ENCODE measurements around the gene ABCA5.
A peak's percentile ranks its signal among the peaks of the same experiment; 100 is the strongest.

The ABCA5 gene

DNA sequence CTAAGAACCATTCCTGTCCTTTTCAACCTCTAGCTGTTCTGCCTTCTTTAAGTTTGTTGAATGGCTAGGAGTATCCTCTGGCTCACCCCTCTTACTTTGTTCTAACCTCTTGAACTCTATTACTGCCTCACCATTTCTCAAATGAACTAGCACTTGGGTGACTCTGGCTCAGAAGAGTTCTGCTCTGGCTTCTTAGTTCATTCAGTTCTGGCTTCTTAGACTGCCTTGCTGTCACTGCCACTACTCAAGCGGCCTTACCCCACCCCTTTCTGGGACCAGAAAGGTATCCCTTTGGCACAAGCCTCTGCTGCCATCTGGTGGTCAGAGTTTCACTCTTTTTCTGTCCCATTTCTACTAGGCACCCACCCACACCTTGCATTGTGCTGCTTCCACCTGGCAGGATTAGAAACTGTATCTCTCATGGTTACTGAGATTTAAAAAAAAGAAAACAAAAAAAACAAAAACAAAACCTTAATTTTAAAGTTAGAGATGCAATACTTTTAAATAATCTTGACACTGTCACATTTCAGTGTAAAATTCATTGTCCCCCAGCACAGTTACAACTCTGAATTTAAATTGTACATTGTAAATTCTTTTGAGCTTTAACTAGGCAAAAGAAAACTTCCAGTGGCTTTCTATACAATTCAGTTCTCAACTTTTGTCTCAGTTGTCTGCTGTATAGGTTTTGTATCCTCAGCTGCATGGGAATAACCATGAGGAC lies 91.4 kb downstream of the ABCA5 start:
- no peak overlapping the region for H3K4me3 ChIP-seq (replicated peaks; ENCODE audit: insufficient read depth, low read length)
- H3K27ac ChIP-seq (replicated peaks): no peak overlapping the region
- H3K27me3 ChIP-seq (ENCODE audit: insufficient read depth, poor library complexity, severe bottlenecking): no peaks in the 10 kb centered on the region
- TF ChIP-seq, protein P1, sequence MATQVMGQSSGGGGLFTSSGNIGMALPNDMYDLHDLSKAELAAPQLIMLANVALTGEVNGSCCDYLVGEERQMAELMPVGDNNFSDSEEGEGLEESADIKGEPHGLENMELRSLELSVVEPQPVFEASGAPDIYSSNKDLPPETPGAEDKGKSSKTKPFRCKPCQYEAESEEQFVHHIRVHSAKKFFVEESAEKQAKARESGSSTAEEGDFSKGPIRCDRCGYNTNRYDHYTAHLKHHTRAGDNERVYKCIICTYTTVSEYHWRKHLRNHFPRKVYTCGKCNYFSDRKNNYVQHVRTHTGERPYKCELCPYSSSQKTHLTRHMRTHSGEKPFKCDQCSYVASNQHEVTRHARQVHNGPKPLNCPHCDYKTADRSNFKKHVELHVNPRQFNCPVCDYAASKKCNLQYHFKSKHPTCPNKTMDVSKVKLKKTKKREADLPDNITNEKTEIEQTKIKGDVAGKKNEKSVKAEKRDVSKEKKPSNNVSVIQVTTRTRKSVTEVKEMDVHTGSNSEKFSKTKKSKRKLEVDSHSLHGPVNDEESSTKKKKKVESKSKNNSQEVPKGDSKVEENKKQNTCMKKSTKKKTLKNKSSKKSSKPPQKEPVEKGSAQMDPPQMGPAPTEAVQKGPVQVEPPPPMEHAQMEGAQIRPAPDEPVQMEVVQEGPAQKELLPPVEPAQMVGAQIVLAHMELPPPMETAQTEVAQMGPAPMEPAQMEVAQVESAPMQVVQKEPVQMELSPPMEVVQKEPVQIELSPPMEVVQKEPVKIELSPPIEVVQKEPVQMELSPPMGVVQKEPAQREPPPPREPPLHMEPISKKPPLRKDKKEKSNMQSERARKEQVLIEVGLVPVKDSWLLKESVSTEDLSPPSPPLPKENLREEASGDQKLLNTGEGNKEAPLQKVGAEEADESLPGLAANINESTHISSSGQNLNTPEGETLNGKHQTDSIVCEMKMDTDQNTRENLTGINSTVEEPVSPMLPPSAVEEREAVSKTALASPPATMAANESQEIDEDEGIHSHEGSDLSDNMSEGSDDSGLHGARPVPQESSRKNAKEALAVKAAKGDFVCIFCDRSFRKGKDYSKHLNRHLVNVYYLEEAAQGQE (IDR thresholded peaks at IDR 0.05; ENCODE audit: insufficient replicate concordance, low read depth): no peak
- TF ChIP-seq CTCF (IDR thresholded peaks at IDR 0.05; ENCODE audit: insufficient read depth, low read length): peak; percentile 16
- DNase-seq (ENCODE audit: low read depth in 1 of 2, low spot score in 1 of 2): peak; percentile 75 to 83

DNA sequence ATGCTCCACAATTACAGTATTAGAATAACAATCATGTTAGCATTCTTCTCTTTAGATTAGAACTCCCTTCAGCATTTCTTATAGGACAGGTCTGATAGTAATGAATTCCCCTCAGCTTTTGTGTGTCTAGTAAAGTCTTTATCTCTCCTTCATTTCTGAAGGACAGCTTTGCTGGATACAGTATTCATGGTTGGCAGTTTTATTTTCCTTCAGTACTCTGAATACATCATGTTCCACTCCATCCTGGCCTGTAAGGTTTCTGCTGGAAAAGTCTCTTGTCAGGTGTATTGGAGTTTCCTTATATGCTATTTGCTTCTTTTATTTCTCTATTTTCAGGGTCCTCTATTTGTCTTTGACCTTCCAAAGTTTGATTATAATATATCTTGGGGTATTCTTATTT lies 94.3 kb downstream of the ABCA5 start:
- no peaks in the 10 kb centered on the region for H3K27me3 ChIP-seq (ENCODE audit: insufficient read depth, poor library complexity, severe bottlenecking)
- H3K4me3 ChIP-seq (replicated peaks; ENCODE audit: insufficient read depth, low read length): no peak overlapping the region
- no peak for DNase-seq (ENCODE audit: low read depth in 1 of 2, low spot score in 1 of 2)
- H3K27ac ChIP-seq (replicated peaks): no peak overlapping the region
- TF ChIP-seq POLR2AphosphoS5 (IDR thresholded peaks at IDR 0.05; ENCODE audit: low read depth) (no peak), GABPA (IDR thresholded peaks at IDR 0.05; ENCODE audit: low read depth) (no peak), CTCF (IDR thresholded peaks at IDR 0.05; ENCODE audit: insufficient read depth, low read length) (no peak), SPI1 (IDR thresholded peaks at IDR 0.05; ENCODE audit: borderline replicate concordance, low read depth) (no peak)
- TF ChIP-seq, protein P1 (IDR thresholded peaks at IDR 0.05; ENCODE audit: insufficient replicate concordance, low read depth): no peak

DNA sequence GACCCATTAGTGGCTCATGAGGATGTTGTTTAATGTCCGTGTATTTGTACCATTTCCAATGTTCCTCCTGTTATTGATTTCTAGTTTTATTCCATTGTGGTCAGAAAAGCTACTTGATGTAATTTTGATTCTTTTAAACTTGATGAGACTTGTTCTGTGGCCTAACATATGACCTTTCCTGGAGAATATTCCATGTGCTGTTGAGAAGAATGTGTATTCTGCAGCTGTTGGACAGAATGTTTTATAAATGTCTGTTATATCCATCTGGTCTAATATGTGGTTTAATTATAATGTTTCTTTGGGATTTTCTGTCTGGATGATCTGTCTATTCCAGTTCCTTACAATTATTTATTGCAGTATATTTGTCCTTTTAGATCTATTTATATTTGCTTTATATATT lies 95.4 kb downstream of the ABCA5 start:
- DNase-seq (ENCODE audit: low read depth in 1 of 2, low spot score in 1 of 2): no peak
- TF ChIP-seq SPI1 (IDR thresholded peaks at IDR 0.05; ENCODE audit: borderline replicate concordance, low read depth) (no peak), GABPA (IDR thresholded peaks at IDR 0.05; ENCODE audit: low read depth) (no peak), POLR2AphosphoS5 (IDR thresholded peaks at IDR 0.05; ENCODE audit: low read depth) (no peak), CTCF (IDR thresholded peaks at IDR 0.05; ENCODE audit: insufficient read depth, low read length) (no peak)
- TF ChIP-seq, protein P1 (IDR thresholded peaks at IDR 0.05; ENCODE audit: insufficient replicate concordance, low read depth): no peak
- H3K27ac ChIP-seq (replicated peaks): no peak overlapping the region

More for the DNA sequence above, 95.4 kb downstream of the ABCA5 start:
- Histone ChIP-seq H3K4me3 (replicated peaks; ENCODE audit: insufficient read depth, low read length) (no peak overlapping the region), H3K27me3 (ENCODE audit: insufficient read depth, poor library complexity, severe bottlenecking) (no peaks in the 10 kb centered on the region)

Data from HL-60 (cell line).